HG03575 (cell line): ENCODE measurements around the gene PSMG3.

Source experiments
- ATAC-seq: cut with Tn5 transposase; IDR thresholded peaks from one replicate; pipeline ENCODE4 v1.9.1; 2021; ENCODE audit not compliant: unreplicated experiment, insufficient number of reproducible peaks, low FRiP score; ENCODE audit errors: extremely low read depth

Gene PSMG3

GRCh38 chr7:1569833-1570632 is at the start of gene PSMG3:
PSMG3 (minus strand) TSS chr7:1570032; CDS start chr7:1569339, 693 bp downstream.
- no peak for ATAC-seq

DNA sequence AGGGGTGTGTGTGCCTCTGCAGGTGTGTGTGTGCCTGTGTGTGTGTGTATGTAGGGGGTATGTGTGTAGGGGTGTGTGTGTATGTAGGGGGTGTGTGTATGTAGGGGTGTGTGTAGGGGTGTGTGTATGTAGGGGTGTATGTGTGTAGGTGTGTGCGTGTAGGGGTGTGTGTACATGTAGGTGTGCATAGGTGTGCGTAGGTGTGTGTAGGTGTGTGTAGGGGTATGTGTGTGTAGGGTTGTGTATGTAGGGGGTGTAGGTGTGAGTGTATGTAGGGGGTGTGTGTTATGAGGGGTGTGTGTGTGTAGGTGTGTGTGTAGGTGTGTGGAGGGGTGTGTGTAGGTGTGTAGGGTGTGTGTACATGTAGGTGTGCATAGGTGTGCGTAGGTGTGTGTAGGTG is 48.6 kb upstream of the PSMG3 start:
- ATAC-seq: no peak

DNA sequence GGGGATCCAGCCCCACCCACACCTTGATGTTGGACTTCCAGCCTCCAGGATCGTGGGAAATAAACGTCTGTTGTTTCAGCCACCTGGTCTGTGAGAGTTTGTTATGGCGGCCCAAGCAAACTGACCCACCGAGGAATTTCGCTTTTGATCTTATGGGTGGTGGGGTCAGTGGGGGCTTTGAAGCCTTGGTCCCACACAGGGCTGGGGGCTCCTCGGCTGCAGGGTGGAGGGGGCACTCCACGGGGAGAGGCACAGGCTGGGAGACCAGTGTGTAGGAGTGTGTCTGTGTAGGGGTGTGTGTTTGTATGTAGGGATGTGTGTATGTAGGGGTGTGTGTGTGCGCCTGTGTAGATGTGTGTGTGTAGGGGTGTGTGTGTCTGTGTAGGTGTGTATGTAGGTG is 48.1 kb upstream of the PSMG3 start:
- no peak for ATAC-seq

GRCh38 chr7:1616741-1617140 is 46.9 kb upstream of the PSMG3 start:
- no peak for ATAC-seq

- ATAC-seq: no peak
These were observed 41.9 kb upstream of the PSMG3 start for GRCh38 chr7:1611708-1612241.

DNA sequence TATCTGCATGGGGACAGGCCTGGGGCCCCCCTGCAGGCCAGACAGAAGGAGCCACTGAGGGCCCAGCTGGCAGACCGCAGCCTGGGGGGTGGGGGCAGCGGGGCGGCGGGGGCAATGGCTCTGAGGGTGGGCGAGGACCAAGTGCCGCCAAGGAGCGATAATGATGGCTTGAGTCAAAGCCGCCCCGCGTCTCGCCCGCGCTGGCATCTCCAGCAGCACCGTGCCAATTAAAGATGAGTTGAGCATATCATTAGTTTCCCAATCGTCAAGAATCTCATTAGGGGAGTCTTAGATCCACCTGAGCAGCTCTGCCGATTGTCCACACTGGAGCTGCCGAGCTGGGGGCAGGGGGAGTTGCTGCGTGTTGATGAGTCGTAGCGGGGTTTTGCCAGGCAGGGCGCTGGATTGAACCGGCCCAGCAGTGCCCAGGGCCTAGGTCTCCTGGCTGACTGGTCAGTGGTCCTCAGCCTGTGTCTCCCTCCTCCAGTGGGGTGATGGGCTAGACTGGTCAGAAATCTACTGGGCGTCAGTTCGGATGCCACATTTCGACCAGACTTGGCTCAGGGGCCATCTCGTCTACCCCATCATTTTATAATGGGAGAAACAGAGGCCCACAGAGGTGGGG is 41.0 kb upstream of the PSMG3 start:
- no peak for ATAC-seq

DNA sequence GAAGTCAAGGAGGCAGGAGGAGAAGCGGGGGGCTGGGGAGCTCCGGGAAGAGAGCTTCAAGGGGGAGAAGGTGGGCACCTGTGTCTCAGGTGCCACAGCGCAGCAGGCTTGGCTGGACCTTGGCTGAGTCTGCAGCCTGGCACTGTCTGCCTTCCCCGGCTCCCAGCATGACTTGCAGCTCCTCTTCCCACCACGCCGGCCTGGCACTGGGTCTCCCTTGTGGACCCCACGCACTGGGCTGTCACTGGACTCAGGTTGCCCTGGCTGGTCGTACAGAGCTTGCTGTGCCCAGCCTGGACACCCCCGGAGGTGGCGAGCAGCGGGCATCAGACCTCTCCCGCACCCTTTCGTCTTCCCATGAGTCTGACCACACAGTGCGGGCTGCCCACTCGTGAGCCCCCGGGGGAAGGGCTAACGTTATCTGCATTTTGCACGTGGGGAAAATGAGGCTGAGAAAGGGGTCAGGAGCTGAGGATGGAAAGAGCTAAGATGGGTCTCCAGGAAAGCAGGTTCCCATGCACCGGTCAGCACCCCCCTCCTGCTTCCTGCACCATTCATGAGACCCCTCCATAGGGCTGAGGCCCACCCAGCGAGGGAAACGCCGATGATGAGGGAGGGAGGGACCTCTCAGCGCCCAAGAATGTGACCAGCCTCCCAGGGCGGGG is 40.3 kb upstream of the PSMG3 start:
- ATAC-seq: no peak

GRCh38 chr7:1609023-1609422 is 39.2 kb upstream of the PSMG3 start:
- ATAC-seq: no peak

- no peak for ATAC-seq
These were observed 38.5 kb upstream of the PSMG3 start for GRCh38 chr7:1608318-1608717.

- ATAC-seq: no peak
These were observed 37.9 kb upstream of the PSMG3 start for GRCh38 chr7:1607696-1608095.

GRCh38 chr7:1607001-1607400 is 37.2 kb upstream of the PSMG3 start:
- no peak for ATAC-seq

- ATAC-seq: no peak
These were observed 34.6 kb upstream of the PSMG3 start for GRCh38 chr7:1604383-1604782.

GRCh38 chr7:1603346-1604225 is 33.8 kb upstream of the PSMG3 start:
- no peak for ATAC-seq

DNA sequence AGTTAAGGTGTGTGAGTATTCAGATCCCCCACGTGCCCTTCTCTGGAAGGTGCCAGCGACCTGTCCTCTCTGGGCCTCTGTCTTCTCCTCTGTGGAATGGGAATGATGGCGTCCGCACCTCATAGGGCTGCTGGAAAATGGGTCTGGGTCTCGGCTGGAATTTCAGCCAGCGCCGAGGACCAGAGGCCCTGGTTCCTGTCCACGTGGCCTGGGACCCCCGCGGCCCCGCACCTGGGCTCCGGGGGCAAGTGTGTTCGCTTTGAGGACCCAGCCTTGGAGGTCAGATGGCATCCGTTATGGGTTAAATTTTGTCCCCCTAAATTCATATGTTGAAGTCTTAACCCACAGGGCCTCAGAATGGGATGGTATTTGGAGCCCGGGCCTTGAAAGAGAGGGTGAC is 32.6 kb upstream of the PSMG3 start:
- no peak for ATAC-seq

DNA sequence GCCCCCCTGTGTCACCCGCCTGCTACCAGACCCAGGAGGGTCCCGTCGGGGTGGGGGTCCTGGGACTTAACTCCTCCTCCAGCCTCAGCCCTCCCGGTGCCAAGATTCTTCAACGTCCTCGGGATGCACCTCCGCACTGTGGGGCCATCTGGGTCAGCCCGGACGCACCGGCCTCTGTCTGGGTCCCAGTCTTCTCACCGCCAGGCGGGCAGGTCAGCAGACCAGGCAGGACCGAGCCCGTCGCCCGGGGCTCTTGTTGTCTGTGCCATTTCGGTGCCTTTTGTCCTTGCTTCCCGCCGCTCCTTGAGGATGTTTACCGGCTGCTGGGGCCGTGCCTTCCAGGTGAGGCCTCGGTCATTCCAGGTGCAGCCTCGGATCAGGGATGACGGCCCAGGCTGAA is 32.1 kb upstream of the PSMG3 start:
- no peak for ATAC-seq

- ATAC-seq: no peak
These were observed 30.0 kb upstream of the PSMG3 start for GRCh38 chr7:1599640-1600395.

GRCh38 chr7:1598961-1599639 is 29.3 kb upstream of the PSMG3 start:
- no peak for ATAC-seq

- ATAC-seq: no peak
These were observed 28.5 kb upstream of the PSMG3 start for GRCh38 chr7:1598286-1598685.
